ENCODE measurements around the gene MBLAC2.

DNA sequence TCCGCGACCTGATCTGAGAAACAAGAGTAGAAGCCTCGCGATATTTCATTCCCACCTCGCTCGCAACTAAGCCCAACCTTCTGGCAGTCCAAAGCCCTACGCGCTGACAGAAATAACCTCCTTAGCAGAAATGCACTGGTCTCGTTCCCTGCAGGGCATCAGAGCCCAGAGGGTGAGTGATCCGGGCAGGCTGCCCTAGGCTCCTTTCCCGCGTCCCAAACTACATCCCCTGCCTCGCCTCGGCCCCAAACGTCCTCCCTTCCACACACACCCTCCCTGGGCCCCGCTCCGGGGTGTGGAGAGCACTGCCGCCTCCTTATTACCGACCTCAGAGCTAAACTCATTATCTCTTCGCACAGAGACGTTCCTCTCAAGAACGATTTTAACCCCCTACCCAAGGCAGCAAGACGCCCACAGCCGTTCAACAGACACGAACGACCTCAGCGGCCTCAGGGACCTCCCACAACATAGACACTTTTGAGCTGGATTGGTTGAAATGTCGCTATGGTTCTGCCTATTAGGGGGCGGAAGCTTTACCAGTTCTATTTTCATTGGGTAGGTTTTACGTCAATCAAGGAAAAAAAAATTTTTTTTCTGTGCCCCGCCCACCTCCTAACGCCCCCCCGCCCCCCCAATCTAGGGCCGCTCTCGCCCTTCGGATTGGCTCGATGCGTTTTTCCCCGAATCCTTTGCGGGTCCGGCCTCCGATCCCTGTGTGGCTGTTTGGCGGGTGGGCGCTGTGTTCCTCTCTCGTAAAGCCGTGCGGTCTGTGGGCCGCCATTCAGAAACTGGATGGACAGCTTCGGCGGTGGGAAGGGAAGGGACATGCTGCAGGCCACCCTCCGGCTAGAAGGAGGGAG, 65.0 kb downstream of the MBLAC2 start, which contains the start of gene CETN3:
- TF ChIP-seq, protein P1, sequence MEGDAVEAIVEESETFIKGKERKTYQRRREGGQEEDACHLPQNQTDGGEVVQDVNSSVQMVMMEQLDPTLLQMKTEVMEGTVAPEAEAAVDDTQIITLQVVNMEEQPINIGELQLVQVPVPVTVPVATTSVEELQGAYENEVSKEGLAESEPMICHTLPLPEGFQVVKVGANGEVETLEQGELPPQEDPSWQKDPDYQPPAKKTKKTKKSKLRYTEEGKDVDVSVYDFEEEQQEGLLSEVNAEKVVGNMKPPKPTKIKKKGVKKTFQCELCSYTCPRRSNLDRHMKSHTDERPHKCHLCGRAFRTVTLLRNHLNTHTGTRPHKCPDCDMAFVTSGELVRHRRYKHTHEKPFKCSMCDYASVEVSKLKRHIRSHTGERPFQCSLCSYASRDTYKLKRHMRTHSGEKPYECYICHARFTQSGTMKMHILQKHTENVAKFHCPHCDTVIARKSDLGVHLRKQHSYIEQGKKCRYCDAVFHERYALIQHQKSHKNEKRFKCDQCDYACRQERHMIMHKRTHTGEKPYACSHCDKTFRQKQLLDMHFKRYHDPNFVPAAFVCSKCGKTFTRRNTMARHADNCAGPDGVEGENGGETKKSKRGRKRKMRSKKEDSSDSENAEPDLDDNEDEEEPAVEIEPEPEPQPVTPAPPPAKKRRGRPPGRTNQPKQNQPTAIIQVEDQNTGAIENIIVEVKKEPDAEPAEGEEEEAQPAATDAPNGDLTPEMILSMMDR (IDR thresholded peaks at IDR 0.05), result no peak
- no peak for TF ChIP-seq EZH2 (IDR thresholded peaks at IDR 0.05; ENCODE audit: borderline replicate concordance, insufficient read depth, low read depth, low read length, poor library complexity, severe bottlenecking)

Measured in B cell (primary cell).